ENCODE measurements around the gene DIAPH2.
A peak's percentile ranks its signal among the peaks of the same experiment; 100 is the strongest.

Gene DIAPH2

GRCh38 chrX:97594646-97595224 lies 910.1 kb downstream of the DIAPH2 start:
- DNase-seq (ENCODE audit: low spot score), result no peak

GRCh38 chrX:97597954-97598353 lies 913.3 kb downstream of the DIAPH2 start:
- peak; percentile 32 for DNase-seq (ENCODE audit: low spot score)

- DNase-seq (ENCODE audit: low spot score), result no peak
Measured at GRCh38 chrX:97602465-97603258, 918.0 kb downstream of the DIAPH2 start.

GRCh38 chrX:97605271-97605670 lies 920.6 kb downstream of the DIAPH2 start:
- no peak for DNase-seq (ENCODE audit: low spot score)

GRCh38 chrX:97609357-97609756 lies 924.7 kb downstream of the DIAPH2 start:
- no peak for DNase-seq (ENCODE audit: low spot score)

GRCh38 chrX:97609938-97610337 lies 925.3 kb downstream of the DIAPH2 start:
- no peak for DNase-seq (ENCODE audit: low spot score)

- peak; percentile 10 for DNase-seq (ENCODE audit: low spot score)
Measured at GRCh38 chrX:97616883-97617530, 932.4 kb downstream of the DIAPH2 start.

- DNase-seq (ENCODE audit: low spot score), result no peak
Measured at GRCh38 chrX:97619499-97619898, 934.9 kb downstream of the DIAPH2 start.

- no peak for DNase-seq (ENCODE audit: low spot score)
Measured at GRCh38 chrX:97622111-97622510, 937.5 kb downstream of the DIAPH2 start.

- DNase-seq (ENCODE audit: low spot score), result no peak
Measured at GRCh38 chrX:97628326-97628725, 943.7 kb downstream of the DIAPH2 start.

GRCh38 chrX:97628807-97629596 lies 944.4 kb downstream of the DIAPH2 start:
- DNase-seq (ENCODE audit: low spot score), result no peak

GRCh38 chrX:97629597-97629985 lies 944.9 kb downstream of the DIAPH2 start:
- DNase-seq (ENCODE audit: low spot score), result no peak

GRCh38 chrX:97633798-97634197 lies 949.2 kb downstream of the DIAPH2 start:
- no peak for DNase-seq (ENCODE audit: low spot score)

- no peak for DNase-seq (ENCODE audit: low spot score)
Measured at GRCh38 chrX:97636473-97637140, 952.0 kb downstream of the DIAPH2 start.

GRCh38 chrX:97637289-97637688 lies 952.6 kb downstream of the DIAPH2 start:
- no peak for DNase-seq (ENCODE audit: low spot score)

- DNase-seq (ENCODE audit: low spot score), result no peak
Measured at GRCh38 chrX:97638621-97639020, 954.0 kb downstream of the DIAPH2 start.

- no peak for DNase-seq (ENCODE audit: low spot score)
Measured at GRCh38 chrX:97639526-97639925, 954.9 kb downstream of the DIAPH2 start.
